ENCODE measurements around the gene ZFAND2A.

- no peak for TF ChIP-seq CTCF (IDR thresholded peaks at IDR 0.05; ENCODE audit: extremely low read depth in 1 of 2, insufficient read depth in 1 of 2, low read depth in 1 of 2, low read length in 2 of 2)
- TF ChIP-seq POLR2AphosphoS5 (IDR thresholded peaks at IDR 0.05; ENCODE audit: insufficient read depth, low read depth, low read length) = no peak
- TF ChIP-seq MYC (IDR thresholded peaks at IDR 0.05; ENCODE audit: low read depth, low read length) = no peak
Measured at GRCh38 chr7:1105189-1105588, 54.8 kb downstream of the ZFAND2A start.
